22Rv1 (cell line): ENCODE measurements around the gene FMO3.

ENCODE experiments used
- H3K27ac ChIP-seq: fragments of 450-650 bp; 2 replicates; pipeline ENCODE4 v1.5.1; 2017
- ZFX ChIP-seq: fragments of 450-650 bp; IDR thresholded peaks from 2 replicates; pipeline ENCODE4 v1.6.1; 2017; ENCODE audit warnings: antibody characterized with exemption, borderline replicate concordance
- TF ChIP-seq, protein P1 (sequence below): fragments of 450-650 bp; IDR thresholded peaks from 2 replicates; pipeline ENCODE4 v1.5.1; 2017; ENCODE audit warnings: mild to moderate bottlenecking

The FMO3 gene

DNA sequence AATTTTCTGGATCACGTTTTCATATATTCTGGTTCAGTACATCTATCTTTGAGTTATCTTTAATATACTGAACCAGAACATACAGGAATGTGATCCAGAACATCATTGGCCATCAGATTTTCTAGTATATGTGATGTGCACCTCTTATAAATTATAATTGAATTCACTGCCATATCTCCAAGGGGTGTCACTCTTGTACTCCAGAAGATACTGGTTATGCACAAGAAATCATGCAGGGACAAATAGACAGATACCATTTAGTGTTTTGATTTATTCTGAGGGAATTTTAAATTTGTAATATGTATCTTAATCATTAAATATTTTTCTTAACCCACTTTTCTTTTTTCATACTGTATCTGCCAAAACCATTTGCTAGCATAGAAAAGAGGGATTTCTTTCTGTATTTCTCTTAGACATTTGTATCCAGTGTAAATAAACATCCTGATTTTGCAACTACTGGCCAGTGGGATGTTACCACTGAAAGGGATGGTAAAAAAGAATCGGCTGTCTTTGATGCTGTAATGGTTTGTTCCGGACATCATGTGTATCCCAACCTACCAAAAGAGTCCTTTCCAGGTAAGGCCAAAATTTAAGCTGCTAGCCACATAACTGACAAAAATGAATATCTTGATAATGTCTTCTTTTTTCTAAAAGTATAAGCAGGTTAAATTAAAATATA, 16.7 kb downstream of the FMO3 start:
- no peak for TF ChIP-seq ZFX
- TF ChIP-seq, protein P1, sequence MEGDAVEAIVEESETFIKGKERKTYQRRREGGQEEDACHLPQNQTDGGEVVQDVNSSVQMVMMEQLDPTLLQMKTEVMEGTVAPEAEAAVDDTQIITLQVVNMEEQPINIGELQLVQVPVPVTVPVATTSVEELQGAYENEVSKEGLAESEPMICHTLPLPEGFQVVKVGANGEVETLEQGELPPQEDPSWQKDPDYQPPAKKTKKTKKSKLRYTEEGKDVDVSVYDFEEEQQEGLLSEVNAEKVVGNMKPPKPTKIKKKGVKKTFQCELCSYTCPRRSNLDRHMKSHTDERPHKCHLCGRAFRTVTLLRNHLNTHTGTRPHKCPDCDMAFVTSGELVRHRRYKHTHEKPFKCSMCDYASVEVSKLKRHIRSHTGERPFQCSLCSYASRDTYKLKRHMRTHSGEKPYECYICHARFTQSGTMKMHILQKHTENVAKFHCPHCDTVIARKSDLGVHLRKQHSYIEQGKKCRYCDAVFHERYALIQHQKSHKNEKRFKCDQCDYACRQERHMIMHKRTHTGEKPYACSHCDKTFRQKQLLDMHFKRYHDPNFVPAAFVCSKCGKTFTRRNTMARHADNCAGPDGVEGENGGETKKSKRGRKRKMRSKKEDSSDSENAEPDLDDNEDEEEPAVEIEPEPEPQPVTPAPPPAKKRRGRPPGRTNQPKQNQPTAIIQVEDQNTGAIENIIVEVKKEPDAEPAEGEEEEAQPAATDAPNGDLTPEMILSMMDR: no peak
- no peak overlapping the region for H3K27ac ChIP-seq

- TF ChIP-seq, protein P1: no peak
- TF ChIP-seq ZFX: no peak
- H3K27ac ChIP-seq: no peak overlapping the region
Observed at GRCh38 chr1:171107969-171108368, 17.3 kb downstream of the FMO3 start.

GRCh38 chr1:171109966-171110365, 19.3 kb downstream of the FMO3 start:
- H3K27ac ChIP-seq: no peak overlapping the region
- TF ChIP-seq ZFX: no peak
- TF ChIP-seq, protein P1: no peak

DNA sequence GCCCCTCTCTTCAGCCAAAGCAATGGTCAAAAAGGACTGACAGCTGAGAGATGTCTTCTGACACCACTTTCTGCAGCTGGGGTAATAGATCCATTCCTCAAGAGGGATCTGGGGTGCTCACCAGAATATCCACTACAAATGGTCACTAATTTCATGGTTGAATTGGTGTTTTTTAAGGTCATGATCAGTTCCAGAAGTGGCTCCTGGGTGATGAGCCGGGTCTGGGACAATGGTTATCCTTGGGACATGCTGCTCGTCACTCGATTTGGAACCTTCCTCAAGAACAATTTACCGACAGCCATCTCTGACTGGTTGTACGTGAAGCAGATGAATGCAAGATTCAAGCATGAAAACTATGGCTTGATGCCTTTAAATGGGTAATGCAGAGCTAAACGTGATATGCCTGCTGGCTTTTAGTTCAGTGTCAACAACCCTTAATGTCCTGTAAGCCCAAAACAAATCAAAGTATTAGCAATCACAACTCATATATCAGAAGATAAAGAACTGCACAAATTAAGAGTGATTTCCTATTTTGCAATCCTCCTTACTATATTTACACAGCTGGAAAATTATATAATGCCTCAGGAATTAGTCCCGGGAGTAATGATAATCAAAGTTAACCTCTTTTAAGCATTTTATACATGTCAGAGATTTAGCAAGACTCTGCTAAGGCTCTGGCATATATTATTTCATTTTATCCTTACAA, 20.1 kb downstream of the FMO3 start:
- TF ChIP-seq, protein P1: no peak
- no peak for TF ChIP-seq ZFX
- no peak overlapping the region for H3K27ac ChIP-seq

GRCh38 chr1:171112119-171112518, 21.4 kb downstream of the FMO3 start:
- H3K27ac ChIP-seq: no peak overlapping the region
- TF ChIP-seq ZFX: no peak
- TF ChIP-seq, protein P1: no peak

DNA sequence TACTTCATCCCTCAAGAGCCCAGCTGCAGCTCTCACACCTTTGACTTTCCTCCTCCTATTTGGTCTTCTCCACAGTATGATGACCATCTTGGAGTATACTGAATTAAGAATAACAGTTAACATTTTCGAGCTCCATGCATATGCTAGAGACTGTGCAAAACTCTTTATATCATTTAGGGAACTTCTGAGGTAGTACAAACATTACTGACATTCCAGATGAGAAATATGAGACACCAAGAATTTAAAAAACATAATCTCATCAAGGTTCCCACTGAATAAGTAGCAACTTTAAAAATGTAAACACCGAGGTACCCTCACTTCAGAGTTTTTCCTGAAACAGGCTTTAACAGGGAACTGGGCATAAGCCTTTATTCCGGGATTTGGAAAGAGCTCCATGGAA, 22.7 kb downstream of the FMO3 start:
- TF ChIP-seq, protein P1: no peak
- TF ChIP-seq ZFX: no peak
- no peak overlapping the region for H3K27ac ChIP-seq

DNA sequence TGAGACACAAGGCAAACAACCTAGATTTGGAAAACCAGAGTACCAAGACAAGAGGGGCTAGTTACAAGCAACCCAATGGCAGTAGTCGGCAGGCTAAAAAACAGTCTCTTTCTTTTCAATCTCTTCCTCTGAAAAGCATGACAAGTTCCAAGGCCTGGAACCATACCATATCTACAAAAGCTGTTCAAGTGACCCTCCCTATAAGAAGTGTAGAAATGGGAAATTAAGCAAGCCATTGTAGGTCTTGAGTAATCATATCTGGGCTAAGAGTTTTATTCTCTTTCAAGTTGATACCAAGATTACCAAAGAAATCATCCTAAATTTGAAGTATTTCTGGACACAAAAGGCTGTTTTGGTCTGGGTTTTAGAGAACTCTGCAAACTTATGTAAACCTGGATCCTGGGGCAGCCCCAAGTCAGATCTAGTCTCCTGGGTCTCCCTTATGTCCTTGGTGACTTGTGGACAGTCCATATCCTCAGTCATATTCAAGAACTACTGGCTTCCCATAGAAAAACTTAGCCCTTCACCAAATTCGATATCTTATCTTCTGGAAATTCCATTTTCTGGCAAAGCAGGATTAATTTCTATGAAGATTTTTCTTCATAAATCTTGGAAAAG, 24.7 kb downstream of the FMO3 start:
- H3K27ac ChIP-seq: no peak overlapping the region
- TF ChIP-seq ZFX: no peak
- TF ChIP-seq, protein P1: no peak
